NCI-H345 treated with DMSO at 0.1 percent for 48 hours (cell line): Measurements from ENCODE around the gene MAPRE3.
"Not testable (repeated sequence)": the region's sequence is repeated elsewhere in the genome, so short reads cannot be mapped to it uniquely, and the experiment has no call there.

ENCODE experiments used
- DNase-seq: peaks from one replicate; lab custom pipeline; 2025; ENCODE audit not compliant: unreplicated experiment; lab: John Stamatoyannopoulos, UW

MAPRE3 gene

GRCh38 chr2:27067385-27067784 is 96.9 kb downstream of the MAPRE3 start:
- no peak for DNase-seq

- DNase-seq, result no peak
These were observed 99.0 kb downstream of the MAPRE3 start for GRCh38 chr2:27069436-27069835.

- DNase-seq, result no peak
These were observed 99.7 kb downstream of the MAPRE3 start for GRCh38 chr2:27069961-27070618.

GRCh38 chr2:27070653-27071276 is 100.3 kb downstream of the MAPRE3 start:
- DNase-seq, result no peak

GRCh38 chr2:27071277-27071989 is 101.0 kb downstream of the MAPRE3 start, which contains the start of gene OST4:
Gene OST4, minus strand, starts transcription at chr2:27071654.
- DNase-seq, result peak; percentile 82

GRCh38 chr2:27071990-27072830 is 101.8 kb downstream of the MAPRE3 start:
- DNase-seq, result no peak

- no peak for DNase-seq
These were observed 102.5 kb downstream of the MAPRE3 start for GRCh38 chr2:27072920-27073319.

- DNase-seq, result no peak
These were observed 103.3 kb downstream of the MAPRE3 start for GRCh38 chr2:27073782-27074181.

- peak; percentile 22 for DNase-seq
These were observed 104.5 kb downstream of the MAPRE3 start for GRCh38 chr2:27074738-27075565.

GRCh38 chr2:27075566-27075871 is 105.1 kb downstream of the MAPRE3 start:
- DNase-seq, result not testable (repeated sequence)

GRCh38 chr2:27076323-27076722 is 105.9 kb downstream of the MAPRE3 start:
- DNase-seq, result no peak
